H4 (cell line): ENCODE results near the gene DYNLT2. TPM values are rescaled to one million over a fixed set of nuclear protein-coding genes. Genes with fewer than 3 reads are reported as not detected.

Experiments
- DNase-seq: peaks from one replicate; pipeline ENCODE4 v3.0.0-alpha.2; 2015; ENCODE audit warnings: low spot score
- total RNA-seq: library from RNA; depleted of rRNA; stranded (reverse); fragments of >200 nt; shearing (Covaris generic); gene quantifications from 2 replicates; pipeline ENCODE4 v1.2.3, GENCODE V29; 2014

Gene DYNLT2
- total RNA-seq, 1 experiment from 2014 or later: 0.50 TPM

GRCh38 chr6:169738204-169738975 lies 13.0 kb downstream of the DYNLT2 start:
- no peak for DNase-seq

GRCh38 chr6:169729961-169730360 lies 21.4 kb downstream of the DYNLT2 start:
- DNase-seq: no peak

DNA sequence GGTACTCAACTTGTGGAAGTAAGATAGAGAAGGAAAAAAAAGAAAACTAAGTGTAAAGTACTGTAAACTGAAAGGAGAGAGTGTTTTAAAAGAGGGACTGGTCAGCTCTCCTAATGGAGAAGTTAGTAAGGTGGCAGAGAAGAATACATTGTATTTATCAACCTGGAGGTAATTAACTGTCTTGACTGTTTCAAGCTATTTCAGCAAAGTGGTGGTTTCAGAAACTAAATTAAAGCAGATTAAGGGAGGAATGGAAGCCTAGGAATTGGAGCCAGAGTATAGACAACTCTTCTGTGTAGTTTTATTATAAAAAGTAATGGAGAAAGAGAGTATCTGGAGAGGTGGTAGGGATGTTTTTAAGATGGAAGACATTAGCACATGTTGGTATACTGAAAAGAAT lies 24.4 kb downstream of the DYNLT2 start:
- no peak for DNase-seq

DNA sequence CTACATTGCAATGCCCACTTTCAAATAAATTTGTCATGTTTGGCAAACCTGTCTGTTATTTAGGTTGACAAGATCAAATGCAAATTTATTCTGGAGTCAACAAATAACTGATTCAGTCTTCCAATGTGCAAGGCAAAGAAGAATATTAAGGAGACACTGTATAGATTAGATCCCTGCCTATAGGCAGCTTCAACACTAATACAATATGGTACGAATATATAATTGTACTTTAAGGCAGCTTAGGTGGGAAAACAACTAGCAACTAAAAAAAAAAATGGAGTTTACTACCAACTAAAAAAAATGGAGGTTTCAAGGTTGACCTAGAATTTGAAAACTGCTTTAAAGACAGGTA lies 25.3 kb downstream of the DYNLT2 start:
- no peak for DNase-seq

DNA sequence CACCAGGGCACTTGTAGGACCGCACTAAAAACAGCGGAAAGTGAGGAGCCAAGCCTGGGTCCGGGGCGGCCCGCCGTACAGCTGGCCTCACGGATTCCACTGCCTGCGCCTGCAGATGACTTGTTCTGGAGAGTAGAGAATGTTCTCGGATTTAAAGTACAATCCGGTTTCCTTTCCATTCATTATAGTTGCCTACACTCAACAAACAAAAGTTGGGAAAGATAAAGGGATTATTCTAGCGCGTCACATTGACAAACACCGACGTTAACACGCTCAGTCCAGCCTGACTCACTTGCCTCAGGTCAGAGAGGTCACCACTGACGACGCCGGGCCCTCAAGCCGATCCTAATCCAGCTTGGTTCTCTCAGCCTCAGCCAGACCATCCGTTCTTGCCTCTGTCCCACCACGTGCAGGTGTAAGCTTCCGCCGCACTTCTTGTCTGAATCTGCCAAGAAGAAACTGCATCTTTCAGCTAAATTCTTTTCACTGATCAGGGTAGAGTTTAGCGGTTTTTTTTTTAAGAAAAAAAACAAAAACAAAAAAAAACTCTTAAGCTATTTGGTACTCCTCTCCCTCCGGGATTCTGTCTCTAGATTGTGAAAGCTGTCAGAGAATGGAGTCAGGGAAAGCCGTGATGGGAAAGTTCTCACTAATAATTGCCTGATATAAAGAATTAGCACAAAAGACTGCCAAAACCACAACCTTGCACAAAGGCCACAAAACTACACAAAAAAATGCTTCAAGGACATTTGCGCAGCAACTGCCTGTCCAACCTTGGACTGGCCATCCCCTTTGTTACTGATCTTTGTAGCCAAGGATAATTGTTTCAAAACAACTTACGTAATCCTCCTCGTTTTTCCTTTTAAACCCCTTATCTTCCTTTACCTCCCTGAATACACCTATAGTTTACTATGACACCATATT lies 26.0 kb downstream of the DYNLT2 start:
- no peak for DNase-seq

GRCh38 chr6:169724494-169725124 lies 26.8 kb downstream of the DYNLT2 start, which contains the start of gene PHF10:
TSS of gene PHF10 (minus strand) at chr6:169724500. CDS start at chr6:169723931, 569 bp downstream.
- DNase-seq: no peak

- DNase-seq: no peak
Measured at GRCh38 chr6:169723991-169724493, 27.3 kb downstream of the DYNLT2 start.

DNA sequence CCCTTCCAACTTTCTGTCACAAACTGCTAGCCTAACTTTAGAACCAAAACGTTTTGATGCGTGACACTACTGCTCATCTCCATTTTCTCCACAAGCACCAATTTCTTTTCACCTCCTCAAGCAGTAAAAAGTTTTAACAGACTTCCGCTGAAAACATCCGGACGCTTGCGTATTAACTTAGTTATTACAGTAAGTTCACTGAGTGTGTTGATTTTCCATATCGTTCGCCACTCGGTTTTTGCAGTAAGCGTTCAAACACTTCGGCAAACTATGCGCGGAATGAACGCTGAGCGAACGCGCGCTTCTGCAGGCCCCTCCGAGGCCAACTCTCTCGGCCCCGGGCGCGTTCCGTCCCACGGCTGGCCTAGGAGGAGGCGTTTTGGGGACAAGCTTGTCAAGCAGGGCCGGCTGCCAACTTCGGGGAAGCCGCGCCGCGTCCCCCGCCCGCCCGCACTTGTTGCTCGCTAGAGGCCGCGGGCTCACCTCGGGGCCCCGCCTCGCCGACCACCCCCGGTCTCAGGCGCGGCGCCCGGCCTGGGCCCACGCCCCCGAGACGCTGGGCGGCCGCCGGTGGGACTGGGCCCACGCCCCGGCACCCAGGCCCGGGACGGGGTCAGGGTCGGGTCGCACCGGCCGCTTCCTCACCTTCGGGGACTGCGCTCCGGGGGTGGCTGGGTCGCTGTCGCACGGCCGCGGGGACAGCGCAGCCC lies 28.0 kb downstream of the DYNLT2 start:
- DNase-seq: no peak

- DNase-seq: peak; percentile 17
Measured at GRCh38 chr6:169722362-169723199, 28.8 kb downstream of the DYNLT2 start.

DNA sequence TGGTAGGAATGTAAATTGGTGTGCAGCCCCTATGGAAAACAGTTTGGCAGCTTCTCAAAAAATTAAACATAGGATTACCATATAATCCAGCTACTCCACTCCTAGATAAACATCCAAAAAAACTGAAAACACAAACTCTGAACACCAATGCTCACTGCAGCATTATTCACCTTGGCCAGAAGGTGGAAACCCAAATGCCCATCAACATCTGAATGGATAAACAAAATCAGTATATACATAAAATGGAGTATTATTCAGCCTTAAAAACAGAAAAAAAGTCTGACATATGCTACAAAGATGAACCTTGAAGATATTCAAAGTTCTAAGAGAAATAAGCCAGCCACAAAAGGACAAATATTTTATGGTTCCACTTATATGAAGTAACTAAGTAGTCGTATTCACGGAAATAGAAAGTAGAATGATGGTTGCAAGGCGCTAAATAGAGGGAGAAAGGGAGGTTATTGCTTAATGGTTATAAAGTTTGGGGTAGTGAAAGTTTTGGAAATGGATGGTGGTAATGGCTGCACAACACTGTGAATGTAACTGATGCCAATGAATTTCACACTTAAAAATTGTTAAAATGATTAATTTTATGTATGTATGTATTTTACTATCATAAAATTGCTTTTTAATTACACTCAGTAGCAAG lies 31.0 kb downstream of the DYNLT2 start:
- DNase-seq: no peak

- no peak for DNase-seq
Measured at GRCh38 chr6:169719117-169719516, 32.3 kb downstream of the DYNLT2 start.

DNA sequence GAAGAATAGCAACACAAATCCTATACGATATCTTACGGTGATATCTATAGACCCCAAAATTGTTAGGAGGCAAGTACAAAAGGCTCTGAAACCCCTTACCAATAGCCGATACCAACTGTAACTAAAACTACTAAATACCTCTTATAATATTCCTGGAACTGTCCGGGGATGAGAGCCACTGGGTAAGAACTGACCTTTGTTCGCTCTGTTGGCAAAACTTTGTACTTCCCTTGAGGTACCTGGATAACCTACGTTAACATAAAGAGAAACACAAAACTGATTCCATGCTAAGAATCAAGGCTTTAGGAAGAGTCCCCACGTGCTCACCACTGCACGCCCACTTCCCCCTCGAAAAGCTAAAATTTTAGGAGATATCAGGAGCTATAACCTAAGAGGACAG lies 36.8 kb downstream of the DYNLT2 start:
- DNase-seq: no peak

- DNase-seq: no peak
Measured at GRCh38 chr6:169714178-169714577, 37.2 kb downstream of the DYNLT2 start.

- DNase-seq: no peak
Measured at GRCh38 chr6:169710009-169710408, 41.4 kb downstream of the DYNLT2 start.

DNA sequence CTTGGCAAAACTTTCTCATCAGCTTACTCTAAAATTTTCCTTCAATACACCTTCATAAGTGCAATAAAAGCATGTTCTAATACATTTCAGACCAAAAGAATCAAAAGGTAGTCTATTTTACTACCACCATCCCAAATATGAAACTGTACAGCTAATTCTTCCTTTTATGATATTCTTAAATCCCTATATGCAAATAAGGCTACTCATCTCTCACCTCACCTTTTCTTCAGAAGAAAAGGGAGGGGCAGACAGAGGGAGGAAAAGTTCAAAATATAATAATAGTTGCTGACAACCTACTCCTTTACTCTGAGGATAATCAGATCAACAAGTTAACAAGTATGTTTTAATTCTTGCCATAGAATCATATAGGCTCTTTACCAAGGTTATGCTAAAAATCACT lies 42.1 kb downstream of the DYNLT2 start:
- no peak for DNase-seq

DNA sequence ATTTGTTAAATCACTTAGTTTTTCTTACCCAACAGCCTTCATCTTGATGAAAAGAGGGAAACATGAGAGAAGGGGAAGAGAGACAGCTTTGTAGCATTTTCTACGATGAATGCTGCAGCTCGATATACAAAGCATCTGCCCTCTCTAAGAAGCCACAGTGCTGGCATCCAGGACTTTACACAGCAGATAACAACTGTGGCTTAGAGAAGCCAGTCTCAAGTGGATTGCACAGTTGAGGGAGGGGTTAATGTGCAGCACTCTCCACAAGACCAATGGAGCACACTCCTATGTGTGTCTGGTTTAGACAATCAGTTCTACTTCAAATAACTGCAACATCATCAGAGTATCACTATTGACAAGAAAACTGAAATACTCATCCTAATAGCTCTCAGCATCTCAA lies 43.6 kb downstream of the DYNLT2 start:
- DNase-seq: no peak

DNA sequence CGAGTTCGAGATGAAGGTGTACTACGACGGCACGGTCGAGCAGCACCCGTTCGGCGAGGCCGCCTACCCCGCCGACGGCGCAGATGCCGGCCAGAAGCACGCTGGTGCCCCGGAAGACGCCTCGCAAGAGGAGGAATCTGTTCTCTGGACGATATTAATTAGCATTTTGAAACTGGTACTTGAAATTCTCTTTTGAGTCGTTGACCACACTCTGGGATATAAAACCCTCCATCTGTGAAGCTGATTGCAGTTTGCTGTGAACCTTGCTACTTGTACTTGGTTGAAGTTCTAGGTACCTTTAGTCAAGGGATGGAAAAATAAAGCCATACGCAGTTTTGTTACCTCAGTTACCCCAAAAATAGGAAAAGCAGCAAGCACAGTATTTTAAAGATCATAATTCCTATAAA lies 48.5 kb downstream of the DYNLT2 start:
- no peak for DNase-seq

DNA sequence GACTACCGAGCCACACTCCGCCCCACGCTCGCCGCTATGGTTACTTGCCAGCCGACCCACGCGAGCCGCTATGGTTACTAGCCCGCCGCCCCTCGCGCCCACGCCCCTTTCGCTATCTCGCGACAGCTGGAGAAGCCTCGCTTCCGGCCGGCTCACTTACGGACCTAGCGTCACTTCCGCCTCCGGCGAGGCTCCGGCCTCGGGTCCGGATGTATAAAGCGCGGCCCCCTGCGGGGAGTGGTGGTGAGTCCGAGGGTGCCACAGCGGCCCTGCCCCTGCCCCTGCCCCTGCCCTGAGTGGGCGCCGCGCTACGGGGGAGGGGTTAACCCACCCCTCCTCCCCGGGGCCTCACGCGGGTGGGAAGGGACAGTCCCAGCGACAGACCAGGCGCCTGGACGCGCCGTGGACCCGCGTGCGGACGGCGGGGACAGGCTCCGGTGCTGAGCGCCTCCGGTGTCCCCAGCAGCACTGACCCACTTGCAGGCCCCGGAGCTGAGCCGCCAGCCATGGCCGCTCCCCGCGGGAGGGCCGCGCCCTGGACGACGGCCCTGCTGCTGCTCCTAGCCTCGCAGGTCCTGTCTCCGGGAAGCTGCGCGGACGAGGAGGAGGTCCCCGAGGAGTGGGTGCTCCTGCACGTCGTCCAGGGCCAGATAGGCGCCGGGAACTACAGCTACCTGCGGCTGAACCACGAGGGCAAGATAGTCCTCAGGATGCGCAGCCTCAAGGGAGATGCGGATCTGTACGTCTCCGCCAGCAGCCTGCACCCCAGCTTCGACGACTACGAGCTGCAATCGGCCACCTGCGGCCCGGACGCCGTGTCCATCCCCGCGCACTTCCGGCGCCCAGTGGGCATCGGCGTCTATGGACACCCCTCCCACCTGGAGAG lies 49.2 kb downstream of the DYNLT2 start, which contains the start of the genes C6orf120 and WDR27:
C6orf120 (plus strand) TSS at position 173 of the 886 bp plus-strand sequence; CDS start at position 507, 334 bp downstream.
WDR27 (minus strand) TSS at position 76 of the 886 bp plus-strand sequence. CDS start 13,024 bp downstream, outside the sequence.
- peak; percentile 86 for DNase-seq
